Mammary epithelial cell (primary cell): ENCODE data around the gene EXOC2.

ENCODE experiments used
- EZH2 ChIP-seq: IDR thresholded peaks from 2 replicates; pipeline ENCODE4 v1.6.1; 2012; ENCODE audit warnings: low read length, inconsistent platforms, borderline replicate concordance
- TF ChIP-seq, protein P1 (sequence below), 2 donors: IDR thresholded peaks in 1 of 2; conservative IDR thresholded peaks in 1 of 2; 2 replicates each; pipeline ENCODE4 v1.5.1; 2011 to 2012; ENCODE audit warnings: inconsistent platforms in 2 of 2, low read length in 2 of 2, mild to moderate bottlenecking in 2 of 2, control low read depth in 1 of 2, low read depth in 1 of 2; ENCODE audit not compliant: insufficient read depth in 1 of 2; ENCODE audit errors: extremely low read depth in 1 of 2

DNA sequence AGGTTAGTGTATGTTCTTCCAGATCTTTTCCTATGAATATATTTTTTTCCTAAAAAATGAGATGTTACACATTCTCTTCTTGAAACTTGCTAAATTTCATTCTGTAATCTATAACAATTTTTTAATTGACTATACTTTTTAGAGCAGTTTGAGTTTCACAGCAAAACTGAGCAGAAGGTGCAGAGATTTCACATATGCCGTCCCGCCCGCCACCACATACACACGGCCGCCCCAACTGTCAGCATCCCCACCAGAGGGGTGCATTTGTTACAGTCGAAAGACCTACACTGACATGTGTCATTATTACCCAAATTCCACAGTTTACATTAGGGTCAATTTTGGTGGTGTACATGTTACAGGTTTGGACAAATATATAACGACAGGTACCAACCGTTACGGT is 184.9 kb downstream of the EXOC2 start:
- no peak for TF ChIP-seq EZH2
- TF ChIP-seq, protein P1, sequence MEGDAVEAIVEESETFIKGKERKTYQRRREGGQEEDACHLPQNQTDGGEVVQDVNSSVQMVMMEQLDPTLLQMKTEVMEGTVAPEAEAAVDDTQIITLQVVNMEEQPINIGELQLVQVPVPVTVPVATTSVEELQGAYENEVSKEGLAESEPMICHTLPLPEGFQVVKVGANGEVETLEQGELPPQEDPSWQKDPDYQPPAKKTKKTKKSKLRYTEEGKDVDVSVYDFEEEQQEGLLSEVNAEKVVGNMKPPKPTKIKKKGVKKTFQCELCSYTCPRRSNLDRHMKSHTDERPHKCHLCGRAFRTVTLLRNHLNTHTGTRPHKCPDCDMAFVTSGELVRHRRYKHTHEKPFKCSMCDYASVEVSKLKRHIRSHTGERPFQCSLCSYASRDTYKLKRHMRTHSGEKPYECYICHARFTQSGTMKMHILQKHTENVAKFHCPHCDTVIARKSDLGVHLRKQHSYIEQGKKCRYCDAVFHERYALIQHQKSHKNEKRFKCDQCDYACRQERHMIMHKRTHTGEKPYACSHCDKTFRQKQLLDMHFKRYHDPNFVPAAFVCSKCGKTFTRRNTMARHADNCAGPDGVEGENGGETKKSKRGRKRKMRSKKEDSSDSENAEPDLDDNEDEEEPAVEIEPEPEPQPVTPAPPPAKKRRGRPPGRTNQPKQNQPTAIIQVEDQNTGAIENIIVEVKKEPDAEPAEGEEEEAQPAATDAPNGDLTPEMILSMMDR (conservative IDR thresholded peaks at IDR 0.05 in 1 of 2, IDR thresholded peaks at IDR 0.05 in 1 of 2; ENCODE audit: extremely low read depth in 1 of 2, insufficient read depth in 1 of 2, low read depth in 1 of 2, low read length in 2 of 2), result no peak
